KMS-11 (cell line): ENCODE results near the gene CYBB.

Experiments used
- H2AFZ ChIP-seq: fragments of 200-600 bp; sonication (generic); 2 replicates; pipeline ENCODE4 v1.6.1; 2016; ENCODE audit warnings: antibody characterized with exemption, mixed run types, low read depth
- H3K27ac ChIP-seq: fragments of 200-600 bp; sonication (generic); 2 replicates; pipeline ENCODE4 v1.6.1; 2016; ENCODE audit warnings: mild to moderate bottlenecking, mixed run types
- H3K27me3 ChIP-seq: fragments of 200-600 bp; sonication (generic); 2 replicates; pipeline ENCODE4 v1.6.1; 2017; ENCODE audit warnings: mild to moderate bottlenecking, low read depth, mixed run types, moderate library complexity; ENCODE audit not compliant: insufficient read depth
- H3K36me3 ChIP-seq: fragments of 200-600 bp; sonication (generic); 2 replicates; pipeline ENCODE4 v1.6.1; 2017; ENCODE audit warnings: mild to moderate bottlenecking, mixed run types; ENCODE audit not compliant: insufficient read depth
- H3K4me1 ChIP-seq: fragments of 200-600 bp; sonication (generic); 2 replicates; pipeline ENCODE4 v1.6.1; 2016; ENCODE audit warnings: mild to moderate bottlenecking, low read depth, mixed run types; ENCODE audit not compliant: poor library complexity, severe bottlenecking
- H3K4me2 ChIP-seq: fragments of 200-600 bp; sonication (generic); 2 replicates; pipeline ENCODE4 v1.7.0; 2016; ENCODE audit warnings: mild to moderate bottlenecking, mixed run types
- H3K4me3 ChIP-seq: fragments of 200-600 bp; sonication (generic); IDR thresholded peaks from 2 replicates; pipeline ENCODE4 v1.6.1; 2017; ENCODE audit warnings: low read depth, low read length, mixed read lengths; ENCODE audit not compliant: insufficient read depth
- H3K79me2 ChIP-seq: fragments of 200-600 bp; sonication (generic); 2 replicates; pipeline ENCODE4 v1.6.1; 2016; ENCODE audit warnings: low read depth, mixed run types; ENCODE audit not compliant: insufficient read depth
- H3K9ac ChIP-seq: fragments of 200-600 bp; sonication (generic); 2 replicates; pipeline ENCODE4 v1.6.1; 2016; ENCODE audit warnings: mild to moderate bottlenecking, mixed run types
- H4K20me1 ChIP-seq: fragments of 200-600 bp; sonication (generic); 2 replicates; pipeline ENCODE4 v1.6.1; 2016; ENCODE audit warnings: mild to moderate bottlenecking, mixed run types; ENCODE audit not compliant: insufficient read depth
- CTCF ChIP-seq: fragments of 200-600 bp; sonication (generic); conservative IDR thresholded peaks from 2 replicates; pipeline ENCODE4 v1.6.1; 2017; ENCODE audit warnings: low read depth, mild to moderate bottlenecking, antibody characterized with exemption, low read length, moderate library complexity, mixed read lengths

CYBB gene

GRCh38 chrX:37746951-37747350 lies 32.9 kb upstream of the CYBB start:
- Histone ChIP-seq H3K27me3 (no peaks in the 10 kb centered on the region), H3K27ac (no peak overlapping the region), H4K20me1 (no peaks in the 10 kb centered on the region), H3K79me2 (no peaks in the 10 kb centered on the region), H3K9ac (no peak overlapping the region), H3K4me1 (peaks cover 16% of the 10 kb centered on the region), H2AFZ (no peak overlapping the region), H3K4me2 (no peak overlapping the region), H3K4me3 (no peak overlapping the region), H3K36me3 (no peaks in the 10 kb centered on the region)
- no peak for TF ChIP-seq CTCF

GRCh38 chrX:37752281-37752680 lies 27.6 kb upstream of the CYBB start:
- no peak for TF ChIP-seq CTCF
- Histone ChIP-seq H3K79me2 (no peaks in the 10 kb centered on the region), H3K36me3 (no peaks in the 10 kb centered on the region), H3K4me2 (no peak overlapping the region), H3K4me1 (peaks cover 43% of the 10 kb centered on the region), H2AFZ (no peak overlapping the region), H3K9ac (no peak overlapping the region), H3K27me3 (no peaks in the 10 kb centered on the region), H4K20me1 (no peaks in the 10 kb centered on the region), H3K4me3 (no peak overlapping the region), H3K27ac (no peak overlapping the region)

- H3K27ac ChIP-seq, result no peak overlapping the region
- H3K4me3 ChIP-seq, result no peak overlapping the region
Observed at GRCh38 chrX:37752936-37753335, 26.9 kb upstream of the CYBB start.

GRCh38 chrX:37753384-37753783 lies 26.5 kb upstream of the CYBB start:
- no peak overlapping the region for H2AFZ ChIP-seq
- no peak for TF ChIP-seq CTCF
- H3K4me3 ChIP-seq, result no peak overlapping the region
- H3K36me3 ChIP-seq, result no peaks in the 10 kb centered on the region
- H3K27ac ChIP-seq, result no peak overlapping the region
- peak overlapping the region; percentile 69; the same call in 1 of the 2 replicates for H3K4me2 ChIP-seq
- H3K79me2 ChIP-seq, result no peaks in the 10 kb centered on the region
- no peaks in the 10 kb centered on the region for H4K20me1 ChIP-seq
- H3K4me1 ChIP-seq, result peaks cover 47% of the 10 kb centered on the region
- H3K9ac ChIP-seq, result no peak overlapping the region
- no peaks in the 10 kb centered on the region for H3K27me3 ChIP-seq

More at GRCh38 chrX:37752936-37753335, 26.9 kb upstream of the CYBB start:
- Histone ChIP-seq H3K27me3 (no peaks in the 10 kb centered on the region), H3K9ac (no peak overlapping the region), H2AFZ (no peak overlapping the region), H3K4me1 (peaks cover 47% of the 10 kb centered on the region), H4K20me1 (no peaks in the 10 kb centered on the region), H3K79me2 (no peaks in the 10 kb centered on the region), H3K4me2 (no peak overlapping the region), H3K36me3 (no peaks in the 10 kb centered on the region)
- TF ChIP-seq CTCF, result no peak
